WTC11 (cell line): ENCODE measurements around the gene RELCH. TPM values are rescaled to one million over a fixed set of nuclear protein-coding genes. Genes with fewer than 3 reads are reported as not detected.

Source experiments
- ATAC-seq: fragments of 200-7000 bp; cut with Tn5 transposase; 2 replicates; pipeline ENCODE4 v1.10.0; 2021; ENCODE audit warnings: mild to moderate bottlenecking, moderate library complexity
- CTCF ChIA-PET: fragments of 300-600 bp; sonication (Branson Sonifier 250); formaldehyde crosslinking; loops from one replicate; lab custom pipeline; 2021; ENCODE audit warnings: antibody characterized with exemption; lab: Charles Lee
- POLR2A ChIA-PET: fragments of 350-600 bp; sonication (Branson Sonifier 250); formaldehyde crosslinking; loops from one replicate; lab custom pipeline; 2021; ENCODE audit warnings: antibody characterized with exemption; lab: Charles Lee
- DNase-seq: peaks from one replicate; pipeline ENCODE4 v3.0.0; 2021; ENCODE audit warnings: low spot score
- H3K27ac Mint-ChIP-seq: 2 replicates; pipeline ENCODE4 v1.8.0; 2021; ENCODE audit warnings: mixed read lengths
- H3K27me3 Mint-ChIP-seq: 2 replicates; pipeline ENCODE4 v1.8.0; 2021; ENCODE audit warnings: low read depth, mild to moderate bottlenecking, moderate library complexity, mixed read lengths
- H3K36me3 Mint-ChIP-seq: 2 replicates; pipeline ENCODE4 v1.8.0; 2021; ENCODE audit warnings: mixed read lengths
- H3K4me1 Mint-ChIP-seq: 2 replicates; pipeline ENCODE4 v1.8.0; 2022; ENCODE audit warnings: mixed read lengths
- H3K4me3 Mint-ChIP-seq: 2 replicates; pipeline ENCODE4 v1.8.0; 2021; ENCODE audit warnings: mild to moderate bottlenecking, moderate library complexity, mixed read lengths
- H3K9me3 Mint-ChIP-seq: 2 replicates; pipeline ENCODE4 v1.8.0; 2021; ENCODE audit warnings: mixed read lengths
- CREB1 ChIP-seq: sonication (generic); formaldehyde crosslinking; IDR thresholded peaks from 2 replicates; pipeline ENCODE4 v1.8.0; 2023; ENCODE audit warnings: mild to moderate bottlenecking, missing genetic modification reagents
- ETV6 ChIP-seq: sonication (generic); formaldehyde crosslinking; IDR thresholded peaks from 2 replicates; pipeline ENCODE4 v1.8.1; 2022; ENCODE audit warnings: mild to moderate bottlenecking, missing genetic modification reagents
- GABPB1 ChIP-seq: sonication (generic); formaldehyde crosslinking; IDR thresholded peaks from 2 replicates; pipeline ENCODE4 v1.8.1; 2023; ENCODE audit warnings: mild to moderate bottlenecking, missing genetic modification reagents
- GRHL2 ChIP-seq: fragments of 250-450 bp; sonication (Bioruptor Pico); IDR thresholded peaks from 2 replicates; pipeline ENCODE4 v1.8.0; 2022; ENCODE audit warnings: mild to moderate bottlenecking, moderate library complexity; ENCODE audit not compliant: insufficient replicate concordance, severe bottlenecking
- HMGA2 ChIP-seq: fragments of 250-450 bp; sonication (Bioruptor Pico); IDR thresholded peaks from 2 replicates; pipeline ENCODE4 v1.4.0; 2021; ENCODE audit warnings: mild to moderate bottlenecking, moderate library complexity
- OVOL2 ChIP-seq: fragments of 250-450 bp; sonication (Bioruptor Pico); IDR thresholded peaks from 2 replicates; pipeline ENCODE4 v1.9.0; 2021; ENCODE audit warnings: mild to moderate bottlenecking, borderline replicate concordance
- TCF7 ChIP-seq: sonication (generic); formaldehyde crosslinking; IDR thresholded peaks from 2 replicates; pipeline ENCODE4 v1.8.0; 2022; ENCODE audit warnings: mild to moderate bottlenecking, low read depth, missing genetic modification reagents, moderate library complexity
- ZNF396 ChIP-seq: fragments of 250-450 bp; sonication (Bioruptor Pico); IDR thresholded peaks from 2 replicates; pipeline ENCODE4 v1.8.0; 2021; ENCODE audit warnings: mild to moderate bottlenecking, moderate library complexity, borderline replicate concordance
- total RNA-seq: library from RNA; stranded (reverse); gene quantifications from 3 replicates; pipeline ENCODE4 v1.2.3, GENCODE V29; 2021
- TF ChIP-seq, protein P1 (sequence below): sonication (generic); formaldehyde crosslinking; conservative IDR thresholded peaks from 2 replicates; pipeline ENCODE4 v1.8.1; 2022; ENCODE audit warnings: mild to moderate bottlenecking, missing genetic modification reagents
- TF ChIP-seq, protein P2 (sequence below): sonication (generic); formaldehyde crosslinking; IDR thresholded peaks from 2 replicates; pipeline ENCODE4 v1.8.0; 2023; ENCODE audit warnings: missing genetic modification reagents, mild to moderate bottlenecking, borderline replicate concordance
- TF ChIP-seq, protein P3 (sequence below): sonication (generic); formaldehyde crosslinking; IDR thresholded peaks from 2 replicates; pipeline ENCODE4 v1.8.1; 2023; ENCODE audit warnings: mild to moderate bottlenecking, moderate library complexity, missing genetic modification reagents
- TF ChIP-seq, protein P4 (sequence below): sonication (generic); formaldehyde crosslinking; IDR thresholded peaks from 2 replicates; pipeline ENCODE4 v1.8.1; 2022; ENCODE audit warnings: low read depth, mild to moderate bottlenecking, moderate library complexity, missing genetic modification reagents, borderline replicate concordance
- TF ChIP-seq, protein P5 (sequence below): sonication (generic); formaldehyde crosslinking; IDR thresholded peaks from 2 replicates; pipeline ENCODE4 v1.8.0; 2023; ENCODE audit warnings: mild to moderate bottlenecking, missing genetic modification reagents
- TF ChIP-seq, protein P6 (sequence below): fragments of 250-450 bp; sonication (Bioruptor Pico); IDR thresholded peaks from 2 replicates; pipeline ENCODE4 v1.9.0; 2021; ENCODE audit warnings: mild to moderate bottlenecking, borderline replicate concordance
- TF ChIP-seq, protein P7 (sequence below): fragments of 250-450 bp; sonication (Bioruptor Pico); IDR thresholded peaks from 2 replicates; pipeline ENCODE4 v2.1.2; 2022; ENCODE audit warnings: mild to moderate bottlenecking, moderate library complexity

The RELCH gene
- total RNA-seq, 1 experiment from 2014 or later, result 30.2 TPM

DNA sequence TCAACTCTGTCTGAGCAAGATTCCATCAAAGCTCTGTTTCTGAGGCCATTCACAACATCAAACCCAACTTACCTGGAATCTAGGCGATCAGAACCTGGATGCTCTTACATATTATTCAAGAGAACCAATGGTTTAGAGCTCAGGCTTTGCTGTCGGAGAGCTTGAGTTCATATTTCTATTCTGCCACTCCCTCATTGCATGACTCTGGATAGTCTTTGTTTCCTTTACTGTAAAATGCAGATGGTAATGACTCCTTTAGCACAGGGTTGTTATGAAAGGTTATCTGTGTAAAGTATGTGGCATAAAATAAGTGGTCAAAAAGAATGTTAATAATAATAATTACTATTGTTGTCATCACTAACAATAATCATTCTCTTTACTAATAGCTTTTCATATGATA lies 12.6 kb downstream of the RELCH start (continued):
- TF ChIP-seq, protein P1, sequence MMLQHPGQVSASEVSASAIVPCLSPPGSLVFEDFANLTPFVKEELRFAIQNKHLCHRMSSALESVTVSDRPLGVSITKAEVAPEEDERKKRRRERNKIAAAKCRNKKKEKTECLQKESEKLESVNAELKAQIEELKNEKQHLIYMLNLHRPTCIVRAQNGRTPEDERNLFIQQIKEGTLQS (CRISPR knock-in tag), result no peak
- no peak for TF ChIP-seq TCF7 (CRISPR knock-in tag)
- TF ChIP-seq, protein P2, sequence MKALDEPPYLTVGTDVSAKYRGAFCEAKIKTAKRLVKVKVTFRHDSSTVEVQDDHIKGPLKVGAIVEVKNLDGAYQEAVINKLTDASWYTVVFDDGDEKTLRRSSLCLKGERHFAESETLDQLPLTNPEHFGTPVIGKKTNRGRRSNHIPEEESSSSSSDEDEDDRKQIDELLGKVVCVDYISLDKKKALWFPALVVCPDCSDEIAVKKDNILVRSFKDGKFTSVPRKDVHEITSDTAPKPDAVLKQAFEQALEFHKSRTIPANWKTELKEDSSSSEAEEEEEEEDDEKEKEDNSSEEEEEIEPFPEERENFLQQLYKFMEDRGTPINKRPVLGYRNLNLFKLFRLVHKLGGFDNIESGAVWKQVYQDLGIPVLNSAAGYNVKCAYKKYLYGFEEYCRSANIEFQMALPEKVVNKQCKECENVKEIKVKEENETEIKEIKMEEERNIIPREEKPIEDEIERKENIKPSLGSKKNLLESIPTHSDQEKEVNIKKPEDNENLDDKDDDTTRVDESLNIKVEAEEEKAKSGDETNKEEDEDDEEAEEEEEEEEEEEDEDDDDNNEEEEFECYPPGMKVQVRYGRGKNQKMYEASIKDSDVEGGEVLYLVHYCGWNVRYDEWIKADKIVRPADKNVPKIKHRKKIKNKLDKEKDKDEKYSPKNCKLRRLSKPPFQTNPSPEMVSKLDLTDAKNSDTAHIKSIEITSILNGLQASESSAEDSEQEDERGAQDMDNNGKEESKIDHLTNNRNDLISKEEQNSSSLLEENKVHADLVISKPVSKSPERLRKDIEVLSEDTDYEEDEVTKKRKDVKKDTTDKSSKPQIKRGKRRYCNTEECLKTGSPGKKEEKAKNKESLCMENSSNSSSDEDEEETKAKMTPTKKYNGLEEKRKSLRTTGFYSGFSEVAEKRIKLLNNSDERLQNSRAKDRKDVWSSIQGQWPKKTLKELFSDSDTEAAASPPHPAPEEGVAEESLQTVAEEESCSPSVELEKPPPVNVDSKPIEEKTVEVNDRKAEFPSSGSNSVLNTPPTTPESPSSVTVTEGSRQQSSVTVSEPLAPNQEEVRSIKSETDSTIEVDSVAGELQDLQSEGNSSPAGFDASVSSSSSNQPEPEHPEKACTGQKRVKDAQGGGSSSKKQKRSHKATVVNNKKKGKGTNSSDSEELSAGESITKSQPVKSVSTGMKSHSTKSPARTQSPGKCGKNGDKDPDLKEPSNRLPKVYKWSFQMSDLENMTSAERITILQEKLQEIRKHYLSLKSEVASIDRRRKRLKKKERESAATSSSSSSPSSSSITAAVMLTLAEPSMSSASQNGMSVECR (CRISPR knock-in tag), result no peak
- TF ChIP-seq, protein P3, sequence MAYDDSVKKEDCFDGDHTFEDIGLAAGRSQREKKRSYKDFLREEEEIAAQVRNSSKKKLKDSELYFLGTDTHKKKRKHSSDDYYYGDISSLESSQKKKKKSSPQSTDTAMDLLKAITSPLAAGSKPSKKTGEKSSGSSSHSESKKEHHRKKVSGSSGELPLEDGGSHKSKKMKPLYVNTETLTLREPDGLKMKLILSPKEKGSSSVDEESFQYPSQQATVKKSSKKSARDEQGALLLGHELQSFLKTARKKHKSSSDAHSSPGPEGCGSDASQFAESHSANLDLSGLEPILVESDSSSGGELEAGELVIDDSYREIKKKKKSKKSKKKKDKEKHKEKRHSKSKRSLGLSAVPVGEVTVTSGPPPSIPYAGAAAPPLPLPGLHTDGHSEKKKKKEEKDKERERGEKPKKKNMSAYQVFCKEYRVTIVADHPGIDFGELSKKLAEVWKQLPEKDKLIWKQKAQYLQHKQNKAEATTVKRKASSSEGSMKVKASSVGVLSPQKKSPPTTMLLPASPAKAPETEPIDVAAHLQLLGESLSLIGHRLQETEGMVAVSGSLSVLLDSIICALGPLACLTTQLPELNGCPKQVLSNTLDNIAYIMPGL (CRISPR knock-in tag), result no peak
- TF ChIP-seq ZNF396, result no peak
- no peak for TF ChIP-seq GABPB1 (CRISPR knock-in tag)
- TF ChIP-seq, protein P4, sequence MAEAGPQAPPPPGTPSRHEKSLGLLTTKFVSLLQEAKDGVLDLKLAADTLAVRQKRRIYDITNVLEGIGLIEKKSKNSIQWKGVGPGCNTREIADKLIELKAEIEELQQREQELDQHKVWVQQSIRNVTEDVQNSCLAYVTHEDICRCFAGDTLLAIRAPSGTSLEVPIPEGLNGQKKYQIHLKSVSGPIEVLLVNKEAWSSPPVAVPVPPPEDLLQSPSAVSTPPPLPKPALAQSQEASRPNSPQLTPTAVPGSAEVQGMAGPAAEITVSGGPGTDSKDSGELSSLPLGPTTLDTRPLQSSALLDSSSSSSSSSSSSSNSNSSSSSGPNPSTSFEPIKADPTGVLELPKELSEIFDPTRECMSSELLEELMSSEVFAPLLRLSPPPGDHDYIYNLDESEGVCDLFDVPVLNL, result no peak
- no peak for TF ChIP-seq ETV6 (CRISPR knock-in tag)
- TF ChIP-seq CREB1 (CRISPR knock-in tag), result no peak

DNA sequence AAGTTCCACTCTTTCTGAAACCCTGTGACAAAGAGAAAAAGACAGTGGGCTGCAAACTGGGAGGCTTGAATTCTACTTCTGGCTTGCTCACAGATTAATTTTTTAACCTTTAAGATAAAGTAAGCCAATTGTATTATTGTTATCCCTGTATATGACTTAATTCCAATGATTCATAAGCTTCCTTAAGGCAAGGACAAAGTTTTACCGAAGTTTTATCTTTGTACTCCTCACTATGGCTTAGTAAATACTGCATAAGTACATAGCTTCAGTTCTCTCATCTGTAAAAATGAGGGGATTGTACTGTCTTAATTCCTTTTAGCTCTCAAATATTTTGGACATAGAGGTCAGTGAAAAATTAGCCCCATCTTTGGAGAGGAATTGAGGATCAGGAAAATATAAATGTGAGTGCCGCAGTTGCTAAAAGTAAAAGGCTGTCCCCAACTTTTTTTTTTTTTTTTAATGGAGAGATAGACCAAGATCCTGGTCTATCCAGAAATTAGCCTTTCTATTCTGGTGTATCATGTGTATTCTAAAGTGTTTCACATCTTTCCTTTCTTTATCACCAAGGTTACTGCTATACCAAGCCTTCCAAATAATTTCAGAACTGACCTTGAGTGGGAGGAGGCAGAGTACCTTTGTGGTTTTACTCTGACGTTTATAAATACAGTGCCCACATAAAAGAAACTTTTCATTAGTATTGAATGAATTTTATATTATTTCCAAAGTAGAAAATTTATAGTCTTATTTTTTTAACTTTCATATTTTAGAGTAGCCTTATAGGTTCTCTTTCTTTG lies 13.3 kb downstream of the RELCH start:
- Mint-ChIP-seq H3K27ac (no peak overlapping the region), H3K36me3 (no peaks in the 10 kb centered on the region), H3K27me3 (no peaks in the 10 kb centered on the region), H3K4me3 (no peak overlapping the region), H3K9me3 (no peaks in the 10 kb centered on the region), H3K4me1 (no peaks in the 10 kb centered on the region)
- ChIA-PET CTCF (interaction anchor here (1.4 kb wide), 1 partner anchor 49 kb away, joined by 5 read pairs; no protein-coding TSS in a partner anchor), POLR2A (interaction anchor here (0.7 kb wide), 1 partner anchor 13 kb away, joined by 4 read pairs; the partner anchor contains the start of genes PIGN and RELCH)
- ATAC-seq (no peak), DNase-seq (no peak)
- TF ChIP-seq, protein P5, sequence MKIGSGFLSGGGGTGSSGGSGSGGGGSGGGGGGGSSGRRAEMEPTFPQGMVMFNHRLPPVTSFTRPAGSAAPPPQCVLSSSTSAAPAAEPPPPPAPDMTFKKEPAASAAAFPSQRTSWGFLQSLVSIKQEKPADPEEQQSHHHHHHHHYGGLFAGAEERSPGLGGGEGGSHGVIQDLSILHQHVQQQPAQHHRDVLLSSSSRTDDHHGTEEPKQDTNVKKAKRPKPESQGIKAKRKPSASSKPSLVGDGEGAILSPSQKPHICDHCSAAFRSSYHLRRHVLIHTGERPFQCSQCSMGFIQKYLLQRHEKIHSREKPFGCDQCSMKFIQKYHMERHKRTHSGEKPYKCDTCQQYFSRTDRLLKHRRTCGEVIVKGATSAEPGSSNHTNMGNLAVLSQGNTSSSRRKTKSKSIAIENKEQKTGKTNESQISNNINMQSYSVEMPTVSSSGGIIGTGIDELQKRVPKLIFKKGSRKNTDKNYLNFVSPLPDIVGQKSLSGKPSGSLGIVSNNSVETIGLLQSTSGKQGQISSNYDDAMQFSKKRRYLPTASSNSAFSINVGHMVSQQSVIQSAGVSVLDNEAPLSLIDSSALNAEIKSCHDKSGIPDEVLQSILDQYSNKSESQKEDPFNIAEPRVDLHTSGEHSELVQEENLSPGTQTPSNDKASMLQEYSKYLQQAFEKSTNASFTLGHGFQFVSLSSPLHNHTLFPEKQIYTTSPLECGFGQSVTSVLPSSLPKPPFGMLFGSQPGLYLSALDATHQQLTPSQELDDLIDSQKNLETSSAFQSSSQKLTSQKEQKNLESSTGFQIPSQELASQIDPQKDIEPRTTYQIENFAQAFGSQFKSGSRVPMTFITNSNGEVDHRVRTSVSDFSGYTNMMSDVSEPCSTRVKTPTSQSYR (CRISPR knock-in tag), result no peak
- no peak for TF ChIP-seq OVOL2 (CRISPR knock-in tag)
- TF ChIP-seq, protein P6, sequence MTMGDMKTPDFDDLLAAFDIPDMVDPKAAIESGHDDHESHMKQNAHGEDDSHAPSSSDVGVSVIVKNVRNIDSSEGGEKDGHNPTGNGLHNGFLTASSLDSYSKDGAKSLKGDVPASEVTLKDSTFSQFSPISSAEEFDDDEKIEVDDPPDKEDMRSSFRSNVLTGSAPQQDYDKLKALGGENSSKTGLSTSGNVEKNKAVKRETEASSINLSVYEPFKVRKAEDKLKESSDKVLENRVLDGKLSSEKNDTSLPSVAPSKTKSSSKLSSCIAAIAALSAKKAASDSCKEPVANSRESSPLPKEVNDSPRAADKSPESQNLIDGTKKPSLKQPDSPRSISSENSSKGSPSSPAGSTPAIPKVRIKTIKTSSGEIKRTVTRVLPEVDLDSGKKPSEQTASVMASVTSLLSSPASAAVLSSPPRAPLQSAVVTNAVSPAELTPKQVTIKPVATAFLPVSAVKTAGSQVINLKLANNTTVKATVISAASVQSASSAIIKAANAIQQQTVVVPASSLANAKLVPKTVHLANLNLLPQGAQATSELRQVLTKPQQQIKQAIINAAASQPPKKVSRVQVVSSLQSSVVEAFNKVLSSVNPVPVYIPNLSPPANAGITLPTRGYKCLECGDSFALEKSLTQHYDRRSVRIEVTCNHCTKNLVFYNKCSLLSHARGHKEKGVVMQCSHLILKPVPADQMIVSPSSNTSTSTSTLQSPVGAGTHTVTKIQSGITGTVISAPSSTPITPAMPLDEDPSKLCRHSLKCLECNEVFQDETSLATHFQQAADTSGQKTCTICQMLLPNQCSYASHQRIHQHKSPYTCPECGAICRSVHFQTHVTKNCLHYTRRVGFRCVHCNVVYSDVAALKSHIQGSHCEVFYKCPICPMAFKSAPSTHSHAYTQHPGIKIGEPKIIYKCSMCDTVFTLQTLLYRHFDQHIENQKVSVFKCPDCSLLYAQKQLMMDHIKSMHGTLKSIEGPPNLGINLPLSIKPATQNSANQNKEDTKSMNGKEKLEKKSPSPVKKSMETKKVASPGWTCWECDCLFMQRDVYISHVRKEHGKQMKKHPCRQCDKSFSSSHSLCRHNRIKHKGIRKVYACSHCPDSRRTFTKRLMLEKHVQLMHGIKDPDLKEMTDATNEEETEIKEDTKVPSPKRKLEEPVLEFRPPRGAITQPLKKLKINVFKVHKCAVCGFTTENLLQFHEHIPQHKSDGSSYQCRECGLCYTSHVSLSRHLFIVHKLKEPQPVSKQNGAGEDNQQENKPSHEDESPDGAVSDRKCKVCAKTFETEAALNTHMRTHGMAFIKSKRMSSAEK (CRISPR knock-in tag), result no peak
- TF ChIP-seq, protein P7, sequence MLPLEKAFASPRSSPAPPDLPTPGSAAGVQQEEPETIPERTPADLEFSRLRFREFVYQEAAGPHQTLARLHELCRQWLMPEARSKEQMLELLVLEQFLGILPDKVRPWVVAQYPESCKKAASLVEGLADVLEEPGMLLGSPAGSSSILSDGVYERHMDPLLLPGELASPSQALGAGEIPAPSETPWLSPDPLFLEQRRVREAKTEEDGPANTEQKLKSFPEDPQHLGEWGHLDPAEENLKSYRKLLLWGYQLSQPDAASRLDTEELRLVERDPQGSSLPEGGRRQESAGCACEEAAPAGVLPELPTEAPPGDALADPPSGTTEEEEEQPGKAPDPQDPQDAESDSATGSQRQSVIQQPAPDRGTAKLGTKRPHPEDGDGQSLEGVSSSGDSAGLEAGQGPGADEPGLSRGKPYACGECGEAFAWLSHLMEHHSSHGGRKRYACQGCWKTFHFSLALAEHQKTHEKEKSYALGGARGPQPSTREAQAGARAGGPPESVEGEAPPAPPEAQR (CRISPR knock-in tag), result no peak
- no peak for TF ChIP-seq HMGA2 (CRISPR knock-in tag)
- no peak for TF ChIP-seq GRHL2 (CRISPR knock-in tag)
